HEK293 (cell line): ENCODE results near the gene RAB11A.

Source experiments
- BCL6B ChIP-seq: fragments of 450-650 bp; formaldehyde crosslinking; IDR thresholded peaks from 2 replicates; pipeline ENCODE4 v1.5.1; 2017; ENCODE audit warnings: missing biosample characterization, missing genetic modification characterization
- IKZF3 ChIP-seq: fragments of 450-650 bp; IDR thresholded peaks from 2 replicates; pipeline ENCODE4 v1.5.0; 2018; ENCODE audit warnings: missing biosample characterization, mild to moderate bottlenecking, missing genetic modification characterization, moderate library complexity
- OSR2 ChIP-seq: fragments of 450-650 bp; formaldehyde crosslinking; IDR thresholded peaks from 2 replicates; pipeline ENCODE4 v1.5.1; 2016; ENCODE audit warnings: missing biosample characterization, missing genetic modification characterization
- PATZ1 ChIP-seq: fragments of 450-650 bp; formaldehyde crosslinking; IDR thresholded peaks from 2 replicates; pipeline ENCODE4 v1.5.1; 2016; ENCODE audit warnings: missing biosample characterization, missing genetic modification characterization
- WT1 ChIP-seq: fragments of 450-650 bp; formaldehyde crosslinking; IDR thresholded peaks from 2 replicates; pipeline ENCODE4 v1.5.1; 2016; ENCODE audit warnings: missing biosample characterization, missing genetic modification characterization
- ZBTB20 ChIP-seq: fragments of 450-650 bp; formaldehyde crosslinking; IDR thresholded peaks from 2 replicates; pipeline ENCODE4 v1.5.1; 2016; ENCODE audit warnings: missing biosample characterization, missing genetic modification characterization
- ZBTB26 ChIP-seq: fragments of 450-650 bp; formaldehyde crosslinking; optimal IDR thresholded peaks from 2 replicates; pipeline ENCODE3; 2016; ENCODE audit warnings: missing biosample characterization, mild to moderate bottlenecking, missing genetic modification characterization
- ZBTB44 ChIP-seq: fragments of 450-650 bp; IDR thresholded peaks from 2 replicates; pipeline ENCODE4 v1.5.1; 2018; ENCODE audit warnings: missing biosample characterization, mild to moderate bottlenecking, missing genetic modification characterization
- ZFP69B ChIP-seq: fragments of 450-650 bp; formaldehyde crosslinking; IDR thresholded peaks from 2 replicates; pipeline ENCODE4 v1.5.1; 2016; ENCODE audit warnings: missing biosample characterization, missing genetic modification characterization
- ZNF114 ChIP-seq: fragments of 450-650 bp; formaldehyde crosslinking; IDR thresholded peaks from 2 replicates; pipeline ENCODE4 v1.5.0; 2017; ENCODE audit warnings: missing biosample characterization, missing genetic modification characterization
- ZNF157 ChIP-seq: fragments of 450-650 bp; formaldehyde crosslinking; IDR thresholded peaks from 2 replicates; pipeline ENCODE4 v1.5.1; 2016; ENCODE audit warnings: missing biosample characterization, missing genetic modification characterization
- ZNF184 ChIP-seq: fragments of 450-650 bp; IDR thresholded peaks from 2 replicates; pipeline ENCODE4 v1.5.1; 2018; ENCODE audit warnings: missing biosample characterization, mild to moderate bottlenecking, missing genetic modification characterization
- ZNF214 ChIP-seq: fragments of 450-650 bp; formaldehyde crosslinking; IDR thresholded peaks from 2 replicates; pipeline ENCODE4 v1.5.1; 2017; ENCODE audit warnings: missing biosample characterization, mild to moderate bottlenecking, missing genetic modification characterization, borderline replicate concordance
- ZNF223 ChIP-seq: fragments of 450-650 bp; formaldehyde crosslinking; IDR thresholded peaks from 2 replicates; pipeline ENCODE4 v1.5.1; 2016; ENCODE audit warnings: missing biosample characterization, missing genetic modification characterization
- ZNF26 ChIP-seq: fragments of 450-650 bp; formaldehyde crosslinking; IDR thresholded peaks from 2 replicates; pipeline ENCODE4 v1.5.1; 2016; ENCODE audit warnings: missing biosample characterization, missing genetic modification characterization
- ZNF341 ChIP-seq: fragments of 450-650 bp; formaldehyde crosslinking; IDR thresholded peaks from 2 replicates; pipeline ENCODE4; 2016; ENCODE audit warnings: low read depth, missing biosample characterization, missing genetic modification characterization
- ZNF354C ChIP-seq: fragments of 450-650 bp; formaldehyde crosslinking; IDR thresholded peaks from 2 replicates; pipeline ENCODE4 v1.5.1; 2016; ENCODE audit warnings: missing biosample characterization, missing genetic modification characterization, low read depth, borderline replicate concordance
- ZNF37A ChIP-seq: fragments of 450-650 bp; IDR thresholded peaks from 2 replicates; pipeline ENCODE4 v1.5.1; 2018; ENCODE audit warnings: missing biosample characterization, missing genetic modification characterization
- ZNF394 ChIP-seq: fragments of 450-650 bp; formaldehyde crosslinking; IDR thresholded peaks from 2 replicates; pipeline ENCODE4 v1.5.1; 2016; ENCODE audit warnings: missing biosample characterization, missing genetic modification characterization, mild to moderate bottlenecking, moderate library complexity, borderline replicate concordance
- ZNF473 ChIP-seq: fragments of 450-650 bp; formaldehyde crosslinking; IDR thresholded peaks from 2 replicates; pipeline ENCODE4 v1.5.1; 2017; ENCODE audit warnings: missing biosample characterization, missing genetic modification characterization
- ZNF580 ChIP-seq: fragments of 450-650 bp; formaldehyde crosslinking; IDR thresholded peaks from 2 replicates; pipeline ENCODE4 v1.5.1; 2016; ENCODE audit warnings: missing biosample characterization, missing genetic modification characterization
- ZNF621 ChIP-seq: fragments of 450-650 bp; formaldehyde crosslinking; IDR thresholded peaks from 2 replicates; pipeline ENCODE4 v1.5.1; 2017; ENCODE audit warnings: missing biosample characterization, missing genetic modification characterization
- ZNF645 ChIP-seq: fragments of 450-650 bp; formaldehyde crosslinking; IDR thresholded peaks from 2 replicates; pipeline ENCODE4; 2016; ENCODE audit warnings: missing biosample characterization, missing genetic modification characterization
- ZNF658 ChIP-seq: fragments of 450-650 bp; formaldehyde crosslinking; IDR thresholded peaks from 2 replicates; pipeline ENCODE4; 2016; ENCODE audit warnings: missing biosample characterization, missing genetic modification characterization
- ZNF660 ChIP-seq: fragments of 450-650 bp; IDR thresholded peaks from 2 replicates; pipeline ENCODE4 v1.5.1; 2018; ENCODE audit warnings: missing biosample characterization, mild to moderate bottlenecking, missing genetic modification characterization
- ZNF704 ChIP-seq: fragments of 450-650 bp; formaldehyde crosslinking; IDR thresholded peaks from 2 replicates; pipeline ENCODE4 v1.5.1; 2016; ENCODE audit warnings: missing biosample characterization, missing genetic modification characterization
- ZNF76 ChIP-seq: fragments of 450-650 bp; formaldehyde crosslinking; IDR thresholded peaks from 2 replicates; pipeline ENCODE4; 2016; ENCODE audit warnings: low read depth, missing biosample characterization, missing genetic modification characterization, borderline replicate concordance
- ZSCAN23 ChIP-seq: fragments of 450-650 bp; formaldehyde crosslinking; IDR thresholded peaks from 2 replicates; pipeline ENCODE4 v1.5.1; 2016; ENCODE audit warnings: missing biosample characterization, missing genetic modification characterization
- ZXDB ChIP-seq: fragments of 450-650 bp; formaldehyde crosslinking; IDR thresholded peaks from 2 replicates; pipeline ENCODE4 v1.5.1; 2016; ENCODE audit warnings: missing biosample characterization, missing genetic modification characterization

Gene RAB11A

GRCh38 chr15:65869126-65869953, at the start of gene RAB11A (continued):
- TF ChIP-seq OSR2 (tag by site-specific recombination) (peak; percentile 75), ZNF184 (tag by site-specific recombination) (no peak), ZNF645 (no peak; the same call in none of the 2 replicates), ZNF704 (tag by site-specific recombination) (no peak), ZNF660 (tag by site-specific recombination) (peak; percentile 27), ZBTB44 (tag by site-specific recombination) (0 out of 2 replicates have a peak, but pooled peaks have one; percentile 39), WT1 (tag by site-specific recombination) (peak; percentile 70), ZNF26 (no peak), ZFP69B (peak; percentile 96), ZNF114 (tag by site-specific recombination) (no peak), PATZ1 (tag by site-specific recombination) (peak; percentile 100), BCL6B (tag by site-specific recombination) (no peak), ZNF157 (tag by site-specific recombination) (no peak), ZNF621 (tag by site-specific recombination) (no peak), ZXDB (tag by site-specific recombination) (peak; percentile 99), ZNF394 (tag by site-specific recombination) (peak; percentile 77), ZNF223 (no peak), ZNF76 (tag by site-specific recombination) (no peak; the same call in 1 of the 2 replicates), ZNF354C (tag by site-specific recombination) (no peak), ZBTB20 (tag by site-specific recombination) (peak; percentile 100), ZSCAN23 (0 out of 2 replicates have a peak, but pooled peaks have one; percentile 28), ZNF658 (no peak), ZNF580 (tag by site-specific recombination) (peak; percentile 91), ZNF214 (no peak), ZBTB26 (peak; percentile 91), ZNF37A (tag by site-specific recombination) (peak; percentile 3; the same call in 1 of the 2 replicates), ZNF341 (tag by site-specific recombination) (peak; percentile 85), ZNF473 (no peak), IKZF3 (tag by site-specific recombination) (no peak)
